Stimulated activated CD4-positive, alpha-beta T cell treated with anti-CD3 and anti-CD28 coated beads, TNF-alpha, amount 100 ng/mL, for 4 hours (primary cell): ENCODE measurements around the gene CISTR.
A peak's percentile ranks its signal among the peaks of the same experiment; 100 is the strongest.
"Not testable (repeated sequence)": the region's sequence is repeated elsewhere in the genome, so short reads cannot be mapped to it uniquely, and the experiment has no call there.

Source experiments
- DNase-seq, 3 experiments: peaks; one replicate each; pipeline ENCODE4 v3.0.0-alpha.2; 2020; ENCODE audit warnings: low read depth in 3 of 3

Gene CISTR

DNA sequence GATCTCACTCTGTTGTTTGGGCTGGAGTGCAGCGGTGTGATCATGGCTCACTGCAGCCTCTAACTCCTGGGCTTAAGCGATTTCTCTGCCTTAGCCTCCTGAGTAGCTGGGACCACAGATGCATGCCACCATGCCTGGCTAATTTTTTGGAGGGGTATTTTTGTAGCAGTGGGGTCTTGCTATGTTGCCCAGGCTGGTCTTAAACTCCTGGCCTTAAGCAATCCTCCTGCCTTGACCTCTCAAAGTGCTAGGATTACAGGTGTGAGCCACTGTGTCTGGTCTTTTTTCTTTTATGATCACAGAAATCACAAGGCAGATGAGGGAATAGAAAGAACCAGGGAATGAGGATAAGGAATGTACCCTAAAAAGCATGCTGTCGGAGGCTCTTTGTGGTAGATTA, 11.0 kb upstream of the CISTR start:
- not testable (repeated sequence) for DNase-seq

DNA sequence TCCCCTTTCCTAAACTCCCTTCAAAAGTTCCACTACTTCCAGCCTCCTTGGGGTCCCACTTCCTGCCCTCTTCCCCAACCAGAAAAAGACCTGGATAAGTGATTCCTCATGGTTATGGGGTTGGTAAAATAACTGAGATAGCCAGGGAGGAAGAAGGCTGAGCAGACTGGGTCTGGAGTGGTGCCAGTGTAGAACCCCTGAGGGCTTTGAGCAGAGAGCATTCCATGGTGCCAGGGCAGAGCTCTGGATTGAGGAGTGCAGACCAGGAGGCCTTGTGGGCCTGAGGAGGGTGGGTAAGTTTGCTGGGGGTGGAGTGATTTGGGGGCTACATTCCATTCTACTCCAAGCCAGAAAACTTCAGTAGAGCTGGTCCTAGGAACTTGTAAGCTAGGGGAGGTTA, 9.5 kb upstream of the CISTR start:
- no peak for DNase-seq

DNA sequence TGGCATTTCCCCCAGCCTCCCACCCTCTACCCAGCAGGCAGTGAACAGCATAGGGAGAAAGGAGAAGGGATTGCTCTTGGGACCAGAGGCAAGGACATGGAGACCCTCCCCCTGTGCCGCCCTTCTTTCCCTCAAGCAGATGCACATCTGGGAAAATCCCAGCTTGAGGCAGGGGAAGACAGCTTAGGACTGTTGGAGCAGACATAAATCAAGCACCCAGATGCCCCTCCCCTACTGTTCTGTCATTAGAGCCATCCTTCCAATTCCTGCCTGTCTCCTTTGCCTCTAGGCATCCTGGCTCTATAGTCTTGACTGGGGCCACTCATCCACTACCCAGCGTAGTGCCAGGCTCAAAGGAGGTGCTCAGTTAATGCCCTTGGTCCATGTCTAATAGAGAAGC, 7.5 kb upstream of the CISTR start:
- no peak for DNase-seq

DNA sequence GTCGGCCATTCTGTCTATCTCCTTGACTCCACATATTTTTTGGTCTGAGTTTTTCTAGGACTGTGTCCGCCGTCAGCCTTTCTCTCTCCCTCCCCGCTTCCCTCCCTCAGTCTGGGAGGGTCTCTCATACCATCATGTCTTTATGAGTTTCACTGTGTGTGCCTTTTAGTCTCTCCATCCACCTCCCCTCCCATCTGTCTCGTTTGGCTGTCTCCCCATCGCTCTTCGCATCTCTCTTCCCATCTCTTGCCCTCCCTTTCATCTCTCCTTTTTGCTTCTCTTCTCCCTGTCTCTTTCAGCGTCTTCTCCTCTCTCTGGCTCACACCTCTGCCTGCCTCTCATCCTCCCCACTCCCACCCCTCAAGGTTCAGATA, 6.9 kb upstream of the CISTR start:
- no peak for DNase-seq

DNA sequence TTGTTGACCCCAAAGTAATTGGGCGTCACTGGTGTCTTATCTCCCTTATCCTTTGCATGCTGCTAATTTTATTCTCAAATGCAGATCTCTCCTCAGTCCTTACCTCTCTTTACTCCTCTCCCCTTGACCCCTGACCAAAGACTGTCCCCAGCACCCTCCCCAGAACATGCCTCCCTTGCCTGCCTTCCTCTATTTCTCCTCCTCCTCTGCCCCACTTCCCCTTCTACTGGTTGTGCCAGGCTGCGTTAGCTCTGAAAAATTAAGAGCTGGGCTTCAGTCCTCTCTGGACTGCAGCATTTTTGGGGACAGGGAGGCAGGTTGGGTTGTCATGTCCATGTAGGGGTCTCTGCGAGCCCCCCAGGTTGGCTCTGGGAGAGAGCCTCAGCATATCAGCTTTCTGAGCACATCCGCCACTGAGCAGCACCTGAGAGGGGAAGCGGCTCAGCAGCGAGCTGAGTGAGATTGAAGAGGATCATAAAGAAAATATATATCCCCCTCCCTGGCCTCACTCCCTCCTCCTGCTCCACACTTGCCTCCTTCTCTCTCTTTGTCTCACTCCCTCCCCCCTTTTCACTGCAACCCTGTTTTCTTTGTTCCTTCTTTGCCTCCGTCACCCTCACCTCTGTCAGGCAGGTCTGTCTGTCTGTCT, 6.4 kb upstream of the CISTR start:
- no peak for DNase-seq

- DNase-seq, result peak; percentile 57 to 62 (median 61)
Observed at GRCh38 chr12:53757101-53757770, 5.5 kb upstream of the CISTR start.

GRCh38 chr12:53756300-53757100, 4.7 kb upstream of the CISTR start:
- no peak for DNase-seq

GRCh38 chr12:53755893-53756292, 4.1 kb upstream of the CISTR start:
- DNase-seq, result no peak

GRCh38 chr12:53755451-53755891, 3.7 kb upstream of the CISTR start:
- DNase-seq, result no peak

- no peak for DNase-seq
Observed at GRCh38 chr12:53754633-53755264, 3.0 kb upstream of the CISTR start.

- DNase-seq, result no peak
Observed at GRCh38 chr12:53754188-53754585, 2.4 kb upstream of the CISTR start.

- DNase-seq, result no peak
Observed at GRCh38 chr12:53752621-53753020, 842 bp upstream of the CISTR start.

- no peak for DNase-seq
Observed at GRCh38 chr12:53752192-53752601, 418 bp upstream of the CISTR start.

DNA sequence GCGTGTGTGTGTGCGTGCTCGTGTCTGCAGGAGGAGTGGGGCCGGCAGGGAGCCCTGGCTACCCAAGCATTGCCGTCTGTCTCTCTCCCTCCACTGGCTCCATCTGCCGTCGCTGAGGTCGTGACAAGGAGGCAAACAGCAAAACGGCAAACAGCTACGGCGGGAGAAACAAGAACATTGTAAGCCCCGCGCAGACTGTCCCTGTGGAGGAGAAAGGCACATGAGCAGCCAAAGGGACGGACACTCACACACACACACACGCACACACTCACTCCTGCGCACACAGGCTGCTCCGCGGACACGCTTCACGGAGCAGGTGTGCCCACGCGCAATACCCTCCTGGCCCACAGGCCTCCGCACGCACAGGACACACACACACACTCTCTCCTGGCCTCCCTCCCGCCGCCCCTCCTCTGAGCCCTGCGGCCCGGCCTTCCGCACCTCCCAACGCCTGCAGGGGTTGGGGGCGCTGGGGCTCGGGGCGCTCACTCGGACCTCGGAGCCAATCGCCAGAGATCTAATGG, 905 bp downstream of the CISTR start:
- no peak for DNase-seq

GRCh38 chr12:53749986-53750811, 1.6 kb downstream of the CISTR start:
- DNase-seq, result no peak

DNA sequence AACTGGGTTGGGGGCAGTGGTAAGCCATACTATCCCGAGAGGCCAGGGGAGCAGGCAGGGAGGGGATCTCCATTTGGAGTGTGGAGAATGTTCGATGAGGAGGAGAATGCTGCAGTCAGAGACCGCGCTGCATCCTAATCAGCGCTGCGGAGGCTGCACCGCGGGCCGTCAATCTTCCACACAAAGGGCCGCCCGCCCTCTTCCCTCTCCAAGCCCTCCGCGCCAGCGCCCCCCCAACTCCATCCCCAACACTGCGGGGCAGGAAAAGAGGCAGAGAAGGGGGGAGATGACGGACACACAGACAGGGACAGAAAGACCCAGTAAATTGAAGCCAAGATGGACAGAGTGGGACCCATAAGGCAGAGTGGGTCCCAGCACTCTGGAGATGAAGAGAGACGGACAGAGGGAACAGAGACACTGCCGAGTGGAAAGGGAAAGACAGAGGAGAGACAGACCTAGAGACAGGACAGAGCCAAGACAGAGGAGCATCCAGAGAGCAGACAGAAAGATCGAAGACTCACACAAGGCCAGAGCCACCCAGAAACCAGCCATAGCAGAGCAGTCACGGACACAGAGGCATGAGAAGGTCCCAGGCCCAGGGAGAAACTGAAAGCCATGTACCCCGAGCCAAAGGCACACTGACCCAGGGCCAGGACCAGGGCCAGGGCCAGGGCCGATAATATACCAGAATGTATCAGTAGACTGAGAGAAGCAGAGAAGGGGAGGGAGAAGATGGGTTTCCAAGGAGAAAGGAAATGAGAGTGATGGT, 3.5 kb downstream of the CISTR start:
- no peak for DNase-seq

- no peak for DNase-seq
Observed at GRCh38 chr12:53747095-53747494, 4.7 kb downstream of the CISTR start.

DNA sequence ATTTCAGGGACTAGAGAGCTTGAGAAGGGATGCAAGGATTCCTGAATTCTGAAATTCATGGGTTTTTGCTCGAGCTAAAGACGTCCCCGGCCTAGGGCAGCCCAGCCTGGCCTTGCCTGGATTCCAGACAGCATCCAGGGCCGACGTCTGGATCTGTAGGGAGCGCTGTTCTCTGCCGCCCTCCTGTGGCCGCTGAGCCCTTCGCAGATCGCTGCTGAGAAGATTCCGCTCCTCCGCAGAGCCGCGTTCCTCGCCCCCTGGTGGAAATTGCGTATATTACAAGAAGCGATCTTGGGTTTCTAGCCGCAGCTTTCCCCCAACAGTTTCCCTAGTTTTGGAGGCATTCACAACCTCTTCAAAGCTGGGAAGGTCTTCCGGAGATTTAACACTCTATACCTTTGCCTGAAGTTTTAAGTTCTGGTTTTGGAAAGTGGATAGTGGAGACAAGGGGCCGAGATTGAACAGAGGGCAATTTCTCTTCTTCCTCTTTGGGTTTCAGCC, 5.1 kb downstream of the CISTR start:
- peak; percentile 69 to 78 (median 72) for DNase-seq

DNA sequence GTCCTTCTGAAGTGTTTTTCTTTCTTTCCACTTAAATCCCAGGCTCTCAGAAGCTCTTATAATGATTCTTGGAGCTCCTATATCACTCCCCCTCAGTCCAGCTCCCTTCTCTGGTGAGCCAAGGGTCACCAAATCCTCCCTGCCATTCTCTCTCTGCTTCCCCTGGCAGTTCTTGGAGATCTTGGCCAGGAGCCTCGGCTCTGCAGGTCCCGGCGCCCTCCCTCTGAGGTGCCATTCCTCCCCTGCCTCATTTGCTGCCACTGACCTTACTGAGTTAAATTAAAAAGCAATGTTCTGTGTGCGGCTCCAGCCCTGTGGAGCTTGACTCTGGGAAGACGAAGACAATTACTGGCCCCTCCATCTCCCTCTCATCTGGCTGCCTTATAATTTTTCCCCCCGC, 7.0 kb downstream of the CISTR start:
- no peak for DNase-seq

DNA sequence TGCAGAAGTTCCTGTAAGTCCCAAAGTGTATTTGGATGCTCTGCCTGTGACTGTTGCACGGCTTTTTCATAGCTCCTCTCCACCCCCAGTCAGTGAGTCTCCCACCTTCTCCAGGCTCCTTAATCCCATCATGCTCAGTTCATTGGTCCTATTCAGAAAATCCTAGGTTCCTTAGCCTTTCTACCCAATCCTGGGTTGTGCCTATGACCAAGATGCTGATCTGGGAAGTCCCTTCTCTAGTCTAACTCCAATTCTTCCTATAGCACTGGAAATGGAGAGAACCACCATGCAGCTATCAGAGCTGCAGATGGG, 7.7 kb downstream of the CISTR start:
- no peak for DNase-seq
